WI38 (cell line): ENCODE data around the gene NDUFAF8.

Source experiments
- H3K4me3 ChIP-seq: 2 replicates; pipeline ENCODE4 v1.5.1; 2011; ENCODE audit warnings: low read depth, mild to moderate bottlenecking, control low read depth, low read length
- TF ChIP-seq, protein P1 (sequence below): IDR thresholded peaks from 2 replicates; pipeline ENCODE4 v1.5.1; 2012; ENCODE audit warnings: low read depth, mild to moderate bottlenecking, control low read depth, low read length

The NDUFAF8 gene

DNA sequence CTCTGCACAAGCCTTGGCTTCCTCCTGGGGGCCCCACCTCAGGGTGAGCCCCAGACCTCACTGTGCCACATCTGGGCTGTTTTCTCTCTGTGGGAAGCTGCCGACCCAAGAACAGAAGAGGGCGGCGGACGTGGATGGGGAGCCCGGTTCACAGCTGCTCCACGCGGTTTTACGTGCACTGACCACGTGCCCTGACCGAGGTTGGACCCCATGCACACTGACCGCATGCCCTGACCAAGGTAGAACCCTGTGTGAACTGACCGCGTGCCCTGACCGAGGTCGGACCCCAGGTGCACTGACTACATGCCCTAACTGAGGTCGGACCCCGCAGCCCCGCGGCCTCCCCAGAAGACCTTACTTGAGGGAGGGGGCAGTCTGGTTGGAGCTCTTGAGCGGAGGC, 36.0 kb upstream of the NDUFAF8 start:
- no peak overlapping the region for H3K4me3 ChIP-seq
- TF ChIP-seq, protein P1, sequence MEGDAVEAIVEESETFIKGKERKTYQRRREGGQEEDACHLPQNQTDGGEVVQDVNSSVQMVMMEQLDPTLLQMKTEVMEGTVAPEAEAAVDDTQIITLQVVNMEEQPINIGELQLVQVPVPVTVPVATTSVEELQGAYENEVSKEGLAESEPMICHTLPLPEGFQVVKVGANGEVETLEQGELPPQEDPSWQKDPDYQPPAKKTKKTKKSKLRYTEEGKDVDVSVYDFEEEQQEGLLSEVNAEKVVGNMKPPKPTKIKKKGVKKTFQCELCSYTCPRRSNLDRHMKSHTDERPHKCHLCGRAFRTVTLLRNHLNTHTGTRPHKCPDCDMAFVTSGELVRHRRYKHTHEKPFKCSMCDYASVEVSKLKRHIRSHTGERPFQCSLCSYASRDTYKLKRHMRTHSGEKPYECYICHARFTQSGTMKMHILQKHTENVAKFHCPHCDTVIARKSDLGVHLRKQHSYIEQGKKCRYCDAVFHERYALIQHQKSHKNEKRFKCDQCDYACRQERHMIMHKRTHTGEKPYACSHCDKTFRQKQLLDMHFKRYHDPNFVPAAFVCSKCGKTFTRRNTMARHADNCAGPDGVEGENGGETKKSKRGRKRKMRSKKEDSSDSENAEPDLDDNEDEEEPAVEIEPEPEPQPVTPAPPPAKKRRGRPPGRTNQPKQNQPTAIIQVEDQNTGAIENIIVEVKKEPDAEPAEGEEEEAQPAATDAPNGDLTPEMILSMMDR: no peak

DNA sequence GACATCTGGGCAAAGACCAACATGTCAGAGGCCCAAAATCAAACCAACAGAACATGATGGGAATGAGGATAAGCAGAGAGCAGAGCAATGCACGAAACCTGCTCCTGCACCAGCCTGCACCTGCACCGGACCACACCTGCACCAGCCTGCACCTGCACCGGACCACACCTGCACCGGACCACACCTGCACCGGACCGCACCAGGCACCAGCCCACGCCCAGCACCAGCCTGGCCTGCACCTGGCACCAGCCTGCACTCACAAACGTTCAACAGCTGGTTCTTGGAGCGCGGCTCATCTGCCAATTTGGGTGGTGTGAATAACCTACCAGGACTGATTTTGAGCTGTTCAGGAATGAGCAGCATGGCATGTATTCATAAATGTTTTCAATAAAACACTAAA, 34.5 kb upstream of the NDUFAF8 start:
- TF ChIP-seq, protein P1: no peak
- H3K4me3 ChIP-seq: no peak overlapping the region

DNA sequence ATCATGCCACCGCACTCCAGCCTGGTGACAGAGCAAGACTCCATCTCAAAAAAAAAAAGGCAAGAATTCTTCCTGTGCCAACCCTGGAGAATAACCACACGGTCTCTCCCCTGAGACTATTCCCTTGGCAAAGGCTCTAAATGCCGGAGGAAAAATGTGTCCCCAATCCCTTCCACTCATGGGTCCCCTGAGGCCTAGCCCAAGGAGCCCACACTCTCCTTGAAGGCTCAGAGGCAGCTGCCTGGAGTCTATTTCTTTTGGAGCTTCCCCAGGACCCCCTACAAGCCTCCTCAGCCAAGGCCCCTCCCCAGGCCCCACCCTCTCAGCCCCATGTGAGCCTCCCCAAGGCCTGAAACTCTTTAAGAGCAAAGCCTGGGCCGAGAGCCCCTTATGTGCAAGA, 33.0 kb upstream of the NDUFAF8 start:
- no peak overlapping the region for H3K4me3 ChIP-seq
- TF ChIP-seq, protein P1: no peak

DNA sequence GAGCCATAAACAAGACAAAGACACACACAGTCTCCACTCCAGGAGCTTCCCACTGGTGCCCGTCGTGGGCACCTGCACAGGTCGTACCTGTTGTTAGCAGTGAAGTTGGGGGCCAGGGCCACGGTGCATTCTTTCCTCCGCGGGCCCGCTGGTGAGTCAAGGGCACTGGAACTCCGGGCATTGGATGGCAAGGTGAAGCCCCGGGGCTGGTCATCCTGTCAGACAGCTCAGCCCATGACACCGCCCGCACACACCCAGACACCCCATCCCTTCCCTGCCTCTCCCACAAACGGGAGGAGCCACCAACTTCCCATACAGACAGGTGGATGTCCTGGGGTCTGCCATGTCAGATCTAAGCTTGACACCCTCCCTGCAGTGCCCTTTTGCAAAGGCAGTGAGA, 32.5 kb upstream of the NDUFAF8 start:
- H3K4me3 ChIP-seq: no peak overlapping the region
- TF ChIP-seq, protein P1: no peak

DNA sequence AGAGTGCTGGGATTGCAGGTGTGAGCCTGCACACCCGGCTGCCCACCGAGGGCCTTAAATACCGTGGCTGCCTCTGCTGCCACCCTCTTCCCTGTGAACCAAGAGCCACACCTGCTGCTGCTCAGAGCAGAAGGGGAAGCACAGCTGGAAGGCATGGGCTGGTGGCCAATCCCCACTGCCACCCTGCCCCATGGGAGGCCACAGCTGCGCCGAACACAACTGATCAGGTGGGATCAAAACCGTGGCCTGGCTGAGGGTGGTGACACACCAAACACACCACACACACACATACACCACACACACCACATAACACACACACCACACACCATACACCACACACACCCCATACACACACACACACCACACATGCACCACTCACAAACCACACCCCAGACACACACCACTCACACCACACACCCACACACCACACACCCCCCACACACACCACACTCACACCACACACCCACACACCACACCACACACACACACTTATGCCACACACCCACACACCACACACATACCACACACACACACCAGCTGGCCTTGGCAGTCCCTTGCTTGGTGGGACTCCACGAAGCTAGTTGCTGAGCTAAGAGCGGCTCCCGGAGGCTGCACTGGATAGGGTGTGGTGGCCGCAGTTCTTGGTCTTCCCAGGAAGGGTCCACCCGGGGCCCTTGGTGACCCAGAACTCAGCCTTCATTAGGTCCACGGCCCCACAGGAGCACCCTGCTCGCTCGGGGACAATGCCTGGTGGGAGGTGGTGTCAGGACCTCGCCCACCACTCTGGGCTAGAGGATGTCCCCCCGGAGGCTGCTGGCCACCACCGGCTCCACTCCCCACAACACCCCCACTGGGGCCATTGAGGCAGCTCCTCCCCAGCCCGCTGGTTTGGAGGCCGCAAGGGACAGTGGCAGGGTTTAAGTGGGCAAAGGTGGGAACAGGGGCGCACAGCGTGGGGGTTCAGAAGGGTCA, 31.2 kb upstream of the NDUFAF8 start:
- no peak overlapping the region for H3K4me3 ChIP-seq
- TF ChIP-seq, protein P1: no peak

DNA sequence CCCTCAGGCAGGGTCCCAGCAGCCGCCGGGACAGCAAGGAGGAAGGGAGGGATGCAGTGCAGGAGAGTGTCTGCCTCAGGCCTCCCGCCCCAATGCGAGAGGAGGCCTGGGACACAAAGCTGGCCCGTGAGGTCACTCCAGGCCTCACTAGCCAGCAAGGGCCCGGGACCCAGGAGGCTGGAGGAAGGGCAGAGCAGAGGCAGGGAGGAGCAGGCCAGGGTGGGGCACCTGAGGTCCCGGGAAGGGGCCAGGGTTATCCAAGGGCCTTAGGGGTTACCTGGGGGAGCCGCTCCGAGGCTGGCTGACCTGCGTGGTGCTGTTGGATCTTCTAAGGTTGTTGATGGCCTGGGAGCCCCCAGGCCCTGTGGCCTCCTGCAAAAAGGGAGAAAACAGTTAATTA, 30.5 kb upstream of the NDUFAF8 start:
- no peak overlapping the region for H3K4me3 ChIP-seq
- TF ChIP-seq, protein P1: no peak

DNA sequence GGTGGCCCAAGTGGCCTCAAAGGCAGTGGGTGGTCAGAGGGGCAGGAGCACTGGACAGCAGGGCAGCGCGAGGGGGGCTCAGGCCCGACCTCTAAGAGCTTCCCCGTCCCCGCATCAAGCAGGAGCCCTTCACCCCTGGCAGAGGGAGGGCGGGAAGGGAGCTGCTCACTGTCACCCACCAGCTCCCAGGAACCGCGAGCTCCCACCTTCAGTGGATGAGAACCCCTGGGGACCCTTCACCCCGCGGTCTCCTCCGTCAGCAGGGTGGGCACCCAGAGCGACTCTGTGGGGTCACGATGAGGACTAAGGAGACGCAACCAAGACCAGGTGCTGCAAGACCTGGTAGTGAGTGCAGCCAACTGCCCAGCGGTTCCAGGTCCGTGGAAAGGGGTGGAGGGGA, 30.0 kb upstream of the NDUFAF8 start:
- TF ChIP-seq, protein P1: no peak
- H3K4me3 ChIP-seq: no peak overlapping the region
